Type B pancreatic cell (in vitro differentiated cells): ENCODE results near the gene CD80. TPM values are rescaled to one million over a fixed set of nuclear protein-coding genes. Genes with fewer than 3 reads are reported as not detected.
"Not testable (repeated sequence)": the region's sequence is repeated elsewhere in the genome, so short reads cannot be mapped to it uniquely, and the experiment has no call there.

Experiments
- DNase-seq: peaks from one replicate; pipeline ENCODE4 v3.0.0; 2021; ENCODE audit warnings: mixed read lengths; ENCODE audit not compliant: unreplicated experiment; ENCODE audit errors: extremely low spot score
- H3K27ac Mint-ChIP-seq: 2 replicates; pipeline ENCODE4 v1.8.0; 2021; ENCODE audit warnings: mild to moderate bottlenecking, mixed read lengths
- H3K27me3 Mint-ChIP-seq: 2 replicates; pipeline ENCODE4 v1.8.0; 2021; ENCODE audit warnings: mixed read lengths
- H3K36me3 Mint-ChIP-seq: 2 replicates; pipeline ENCODE4 v1.8.0; 2021; ENCODE audit warnings: mixed read lengths
- H3K4me1 Mint-ChIP-seq: one replicate; pipeline ENCODE4 v1.8.0; 2021; ENCODE audit warnings: mixed read lengths; ENCODE audit not compliant: unreplicated experiment
- H3K4me3 Mint-ChIP-seq: 2 replicates; pipeline ENCODE4 v1.8.0; 2021; ENCODE audit warnings: mild to moderate bottlenecking, mixed read lengths
- H3K9me3 Mint-ChIP-seq: 2 replicates; pipeline ENCODE4 v1.8.0; 2021; ENCODE audit warnings: mixed read lengths
- CTCF ChIP-seq: fragments of 200-600 bp; sonication (generic); conservative IDR thresholded peaks from 2 replicates; pipeline ENCODE4 v1.5.0; 2021; ENCODE audit warnings: antibody characterized with exemption, mild to moderate bottlenecking
- total RNA-seq: library from RNA; stranded (reverse); gene quantifications from 2 replicates; pipeline ENCODE4 v1.2.1, GENCODE V29; 2021; ENCODE audit warnings: low replicate concordance

The CD80 gene
- total RNA-seq, 1 donor from 2014 or later: 0.10 TPM

DNA sequence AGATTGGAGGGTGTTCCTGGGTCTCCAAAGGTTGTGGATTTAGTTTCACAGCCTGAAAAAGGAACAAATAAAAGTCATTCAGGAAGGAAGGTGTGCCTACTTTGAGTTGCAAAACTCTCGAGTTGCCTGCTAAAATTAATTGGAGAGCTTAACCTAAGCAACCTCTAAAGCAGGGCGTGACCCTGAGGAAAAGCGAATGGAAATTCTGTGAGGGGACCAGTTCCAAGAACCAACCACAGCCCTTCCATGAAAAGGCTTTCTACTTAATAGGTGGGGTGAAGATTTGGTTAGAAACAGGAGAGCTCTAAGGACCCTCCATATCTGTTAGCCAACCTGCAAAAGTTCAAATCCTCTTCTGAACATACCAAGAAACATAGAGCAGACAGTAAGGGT lies 1.5 kb downstream of the CD80 start:
- Mint-ChIP-seq H3K36me3 (no peaks in the 10 kb centered on the region), H3K27me3 (peaks cover 6% of the 10 kb centered on the region), H3K4me1 (no peaks in the 10 kb centered on the region), H3K9me3 (no peaks in the 10 kb centered on the region), H3K27ac (no peak overlapping the region), H3K4me3 (no peak overlapping the region)
- DNase-seq: no peak
- no peak for TF ChIP-seq CTCF

GRCh38 chr3:119557192-119557876 lies 2.1 kb downstream of the CD80 start:
- Mint-ChIP-seq H3K36me3 (no peaks in the 10 kb centered on the region), H3K27ac (no peak overlapping the region), H3K9me3 (no peaks in the 10 kb centered on the region), H3K27me3 (peaks cover 6% of the 10 kb centered on the region), H3K4me1 (no peaks in the 10 kb centered on the region), H3K4me3 (no peak overlapping the region)
- TF ChIP-seq CTCF: no peak
- no peak for DNase-seq

DNA sequence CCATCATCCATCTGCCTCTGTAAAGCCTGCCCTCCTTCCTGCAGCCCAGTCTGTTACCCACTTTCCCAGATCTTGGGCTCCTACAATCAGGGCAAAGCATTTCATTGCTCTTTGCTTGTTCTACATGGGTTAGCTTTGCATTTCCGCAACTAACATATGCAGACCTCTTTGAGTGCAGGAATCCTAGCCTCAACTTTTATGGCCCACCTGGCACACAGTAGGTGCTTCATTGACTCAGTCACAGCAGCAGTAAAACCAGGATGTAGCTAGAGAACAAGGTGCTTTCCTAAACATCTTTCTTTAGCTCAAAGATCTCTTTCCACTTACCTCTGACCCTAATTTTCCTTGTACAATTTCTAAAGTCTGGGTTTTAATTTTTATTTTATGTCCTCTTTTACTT lies 3.5 kb downstream of the CD80 start:
- no peak overlapping the region for H3K27ac Mint-ChIP-seq
- H3K4me1 Mint-ChIP-seq: no peaks in the 10 kb centered on the region
- no peak for DNase-seq
- no peaks in the 10 kb centered on the region for H3K9me3 Mint-ChIP-seq
- no peaks in the 10 kb centered on the region for H3K36me3 Mint-ChIP-seq
- no peak overlapping the region for H3K4me3 Mint-ChIP-seq
- peaks cover 6% of the 10 kb centered on the region for H3K27me3 Mint-ChIP-seq
- TF ChIP-seq CTCF: no peak

DNA sequence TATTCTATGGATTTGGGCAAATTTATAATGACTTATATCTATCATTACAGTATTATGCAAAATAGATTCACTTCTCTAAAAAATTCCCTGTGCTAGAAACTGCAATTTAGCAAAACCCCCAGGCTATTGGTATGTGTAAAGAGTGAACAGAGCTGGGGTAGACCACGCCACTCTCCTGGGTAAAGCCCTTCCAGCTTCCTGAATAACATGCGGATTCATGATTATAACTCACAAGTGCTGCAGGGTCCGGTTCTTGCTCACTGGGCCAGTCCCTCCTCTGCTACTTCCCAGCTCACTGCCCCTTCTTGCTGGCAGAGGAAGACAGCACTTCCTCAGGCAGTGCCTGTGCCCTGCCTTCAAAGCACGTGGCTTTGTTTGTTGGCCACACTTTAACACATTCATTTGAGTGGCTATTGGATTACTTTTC lies 4.1 kb downstream of the CD80 start:
- Mint-ChIP-seq H3K27me3 (peaks cover 6% of the 10 kb centered on the region), H3K27ac (no peak overlapping the region), H3K9me3 (no peaks in the 10 kb centered on the region), H3K4me3 (no peak overlapping the region), H3K4me1 (no peaks in the 10 kb centered on the region), H3K36me3 (no peaks in the 10 kb centered on the region)
- DNase-seq: no peak
- no peak for TF ChIP-seq CTCF

GRCh38 chr3:119553823-119554415 lies 5.5 kb downstream of the CD80 start:
- Mint-ChIP-seq H3K27ac (no peak overlapping the region), H3K9me3 (no peaks in the 10 kb centered on the region), H3K27me3 (peaks cover 6% of the 10 kb centered on the region), H3K4me3 (no peak overlapping the region), H3K36me3 (no peaks in the 10 kb centered on the region), H3K4me1 (no peaks in the 10 kb centered on the region)
- no peak for TF ChIP-seq CTCF
- DNase-seq: no peak

GRCh38 chr3:119552928-119553327 lies 6.5 kb downstream of the CD80 start:
- DNase-seq, H3K4me1 Mint-ChIP-seq, H3K27me3 Mint-ChIP-seq, H3K9me3 Mint-ChIP-seq, H3K27ac Mint-ChIP-seq, H3K4me3 Mint-ChIP-seq, H3K36me3 Mint-ChIP-seq: not testable (repeated sequence)
